ENCODE data around the gene NSUN2.

Gene NSUN2

DNA sequence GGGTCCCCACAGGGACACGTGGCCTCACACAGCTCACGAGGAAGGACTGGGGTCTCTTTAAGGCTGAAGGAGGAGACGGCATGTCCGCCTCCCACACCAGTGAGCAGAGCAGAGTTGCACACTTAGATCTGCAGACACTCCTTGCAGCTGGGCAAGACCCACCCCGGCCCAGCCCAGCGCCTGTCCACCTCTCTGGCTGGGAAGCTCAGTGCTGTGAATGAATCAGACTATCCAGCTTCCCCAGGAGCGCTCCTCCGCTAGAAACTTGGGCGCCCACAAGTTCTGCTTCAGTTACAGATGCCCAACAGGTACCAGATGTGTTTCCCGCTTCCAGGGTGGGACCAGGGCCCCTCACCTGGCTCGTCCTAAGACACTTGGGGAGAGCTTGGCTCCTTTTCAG, 78.9 kb downstream of the NSUN2 start:
- no peak for DNase-seq

DNA sequence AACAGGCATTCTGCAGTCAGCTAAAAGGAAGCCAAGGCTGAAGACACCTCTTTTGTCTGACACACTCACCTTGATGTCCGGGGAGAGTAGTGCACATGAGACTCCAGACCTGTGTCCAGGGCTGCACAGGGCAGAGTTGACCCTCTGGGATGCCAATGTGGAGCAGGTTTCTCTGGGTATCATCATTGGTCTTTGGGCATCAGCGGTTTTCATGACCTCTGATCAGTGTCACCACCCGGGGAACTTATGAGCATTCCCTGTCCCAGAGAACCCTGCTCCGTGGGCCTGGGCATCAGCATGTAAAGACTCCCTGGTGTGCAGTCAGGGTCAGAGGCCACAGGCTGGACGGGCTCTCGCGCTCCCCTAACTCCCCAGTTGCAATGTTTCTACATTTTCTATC, 80.2 kb downstream of the NSUN2 start:
- DNase-seq = no peak

DNA sequence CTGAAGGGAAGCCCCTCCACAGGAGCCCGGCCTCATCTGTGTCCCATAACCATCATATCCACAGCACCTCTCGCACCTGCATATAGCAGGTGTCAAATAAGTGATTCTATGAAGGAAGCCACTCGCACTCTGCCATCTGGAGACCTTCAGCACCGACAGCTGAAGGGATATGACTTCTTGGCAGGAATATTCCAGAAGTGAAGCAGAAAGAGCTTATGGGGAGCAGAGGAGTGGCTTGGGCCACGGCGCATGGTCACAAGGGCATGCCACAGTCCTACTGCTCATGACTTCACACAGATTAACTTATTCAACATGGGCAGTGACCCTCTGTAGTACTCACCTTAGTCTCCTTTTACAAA, 80.9 kb downstream of the NSUN2 start:
- no peak for DNase-seq

DNA sequence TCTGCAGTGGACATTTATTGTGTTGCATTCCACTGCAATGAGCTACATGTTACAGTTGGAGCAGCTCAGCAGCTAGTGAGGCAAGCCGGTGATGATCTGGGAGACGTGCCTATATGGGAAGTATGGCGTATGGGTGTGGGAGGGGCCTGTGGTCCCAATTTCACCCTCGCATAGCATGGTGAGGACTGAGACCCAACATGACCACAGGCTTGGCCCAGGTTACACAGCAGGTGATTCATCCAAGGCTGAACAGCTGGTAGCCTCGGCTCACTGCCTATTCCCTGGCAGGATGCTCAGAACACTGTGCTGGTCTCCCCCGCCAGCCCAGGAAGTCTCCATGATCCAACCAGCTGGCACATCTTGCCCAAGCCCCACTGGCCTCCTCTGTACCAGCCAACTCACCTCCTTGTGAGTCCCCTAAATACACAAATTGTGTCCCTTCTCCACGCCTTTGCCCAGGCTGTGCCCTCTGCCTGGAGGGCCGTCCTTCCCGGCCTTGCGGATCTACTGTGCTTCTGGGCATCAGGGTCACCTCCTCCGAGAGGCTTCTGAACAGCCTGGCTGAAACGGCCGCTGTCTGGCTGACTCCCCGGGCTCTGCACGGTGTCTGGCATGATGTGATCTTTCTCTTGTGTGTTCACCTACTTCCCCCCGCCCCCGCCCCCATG, 81.4 kb downstream of the NSUN2 start:
- no peak for DNase-seq

DNA sequence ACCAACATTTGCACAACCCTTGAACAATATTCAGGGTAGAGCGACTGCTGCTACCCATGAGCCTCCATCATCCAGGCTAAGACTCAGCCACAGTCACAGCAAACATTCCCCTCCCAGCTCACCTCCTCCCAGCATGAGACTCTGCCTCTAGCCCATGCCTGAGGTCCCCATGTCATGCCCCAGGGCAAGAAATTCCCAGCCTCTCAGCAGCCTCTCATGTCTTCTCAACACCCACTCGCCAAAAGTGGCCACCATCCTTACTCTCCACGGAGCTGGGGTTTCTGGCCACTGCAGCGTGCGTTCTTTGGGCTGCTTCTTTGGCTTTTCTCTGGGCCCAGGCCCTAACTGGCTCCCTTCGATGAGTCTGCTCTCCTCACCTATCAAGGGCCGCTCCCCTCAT, 82.2 kb downstream of the NSUN2 start:
- no peak for DNase-seq
